ENCODE measurements around the gene KIRREL3.

Gene KIRREL3

GRCh38 chr11:126884594-126884993 is 116.0 kb downstream of the KIRREL3 start:
- no peaks in the 10 kb centered on the region for H3K4me1 ChIP-seq (ENCODE audit: control insufficient read depth in 1 of 2, insufficient read depth in 2 of 2, low read length in 2 of 2)
- H3K27ac ChIP-seq (ENCODE audit: low read length): no peak overlapping the region
- no peaks in the 10 kb centered on the region for H3K27me3 ChIP-seq (ENCODE audit: low read depth, low read length)
- H3K9me3 ChIP-seq (ENCODE audit: control insufficient read depth in 1 of 2, low read length in 2 of 2): no peaks in the 10 kb centered on the region
- no peak overlapping the region for H3K4me3 ChIP-seq (ENCODE audit: low read depth in 1 of 2, low read length in 2 of 2)
- no peaks in the 10 kb centered on the region for H3K36me3 ChIP-seq (ENCODE audit: control insufficient read depth in 1 of 2, insufficient read depth in 2 of 2, low read length in 2 of 2)

GRCh38 chr11:126884192-126884591 is 116.4 kb downstream of the KIRREL3 start:
- Histone ChIP-seq H3K27me3 (ENCODE audit: low read depth, low read length) (no peaks in the 10 kb centered on the region), H3K4me1 (ENCODE audit: control insufficient read depth in 1 of 2, insufficient read depth in 2 of 2, low read length in 2 of 2) (no peaks in the 10 kb centered on the region), H3K9me3 (ENCODE audit: control insufficient read depth in 1 of 2, low read length in 2 of 2) (no peaks in the 10 kb centered on the region), H3K27ac (ENCODE audit: low read length) (no peak overlapping the region), H3K36me3 (ENCODE audit: control insufficient read depth in 1 of 2, insufficient read depth in 2 of 2, low read length in 2 of 2) (no peaks in the 10 kb centered on the region), H3K4me3 (ENCODE audit: low read depth in 1 of 2, low read length in 2 of 2) (no peak overlapping the region)

GRCh38 chr11:126880872-126881271 is 119.7 kb downstream of the KIRREL3 start:
- H3K27me3 ChIP-seq (ENCODE audit: low read depth, low read length): no peaks in the 10 kb centered on the region
- H3K4me1 ChIP-seq (ENCODE audit: control insufficient read depth in 1 of 2, insufficient read depth in 2 of 2, low read length in 2 of 2): no peaks in the 10 kb centered on the region
- H3K4me3 ChIP-seq (ENCODE audit: low read depth in 1 of 2, low read length in 2 of 2): no peak overlapping the region

GRCh38 chr11:126879516-126879915 is 121.1 kb downstream of the KIRREL3 start:
- Histone ChIP-seq H3K9me3 (ENCODE audit: control insufficient read depth in 1 of 2, low read length in 2 of 2) (no peaks in the 10 kb centered on the region), H3K36me3 (ENCODE audit: control insufficient read depth in 1 of 2, insufficient read depth in 2 of 2, low read length in 2 of 2) (no peaks in the 10 kb centered on the region), H3K4me1 (ENCODE audit: control insufficient read depth in 1 of 2, insufficient read depth in 2 of 2, low read length in 2 of 2) (no peaks in the 10 kb centered on the region), H3K4me3 (ENCODE audit: low read depth in 1 of 2, low read length in 2 of 2) (no peak overlapping the region), H3K27me3 (ENCODE audit: low read depth, low read length) (no peaks in the 10 kb centered on the region), H3K27ac (ENCODE audit: low read length) (no peak overlapping the region)

More at GRCh38 chr11:126880872-126881271, 119.7 kb downstream of the KIRREL3 start:
- H3K9me3 ChIP-seq (ENCODE audit: control insufficient read depth in 1 of 2, low read length in 2 of 2): no peaks in the 10 kb centered on the region
- H3K27ac ChIP-seq (ENCODE audit: low read length): no peak overlapping the region
- no peaks in the 10 kb centered on the region for H3K36me3 ChIP-seq (ENCODE audit: control insufficient read depth in 1 of 2, insufficient read depth in 2 of 2, low read length in 2 of 2)

- Histone ChIP-seq H3K36me3 (ENCODE audit: control insufficient read depth in 1 of 2, insufficient read depth in 2 of 2, low read length in 2 of 2) (no peaks in the 10 kb centered on the region), H3K27me3 (ENCODE audit: low read depth, low read length) (no peaks in the 10 kb centered on the region), H3K4me1 (ENCODE audit: control insufficient read depth in 1 of 2, insufficient read depth in 2 of 2, low read length in 2 of 2) (no peaks in the 10 kb centered on the region), H3K9me3 (ENCODE audit: control insufficient read depth in 1 of 2, low read length in 2 of 2) (no peaks in the 10 kb centered on the region), H3K27ac (ENCODE audit: low read length) (no peak overlapping the region), H3K4me3 (ENCODE audit: low read depth in 1 of 2, low read length in 2 of 2) (no peak overlapping the region)
These were observed 121.6 kb downstream of the KIRREL3 start for GRCh38 chr11:126878913-126879482.

GRCh38 chr11:126874831-126875230 is 125.7 kb downstream of the KIRREL3 start:
- Histone ChIP-seq H3K27me3 (ENCODE audit: low read depth, low read length) (no peaks in the 10 kb centered on the region), H3K4me3 (ENCODE audit: low read depth in 1 of 2, low read length in 2 of 2) (no peak overlapping the region), H3K9me3 (ENCODE audit: control insufficient read depth in 1 of 2, low read length in 2 of 2) (no peaks in the 10 kb centered on the region), H3K27ac (ENCODE audit: low read length) (no peak overlapping the region), H3K4me1 (ENCODE audit: control insufficient read depth in 1 of 2, insufficient read depth in 2 of 2, low read length in 2 of 2) (no peaks in the 10 kb centered on the region), H3K36me3 (ENCODE audit: control insufficient read depth in 1 of 2, insufficient read depth in 2 of 2, low read length in 2 of 2) (no peaks in the 10 kb centered on the region)

GRCh38 chr11:126874276-126874675 is 126.3 kb downstream of the KIRREL3 start:
- no peaks in the 10 kb centered on the region for H3K9me3 ChIP-seq (ENCODE audit: control insufficient read depth in 1 of 2, low read length in 2 of 2)
- no peaks in the 10 kb centered on the region for H3K27me3 ChIP-seq (ENCODE audit: low read depth, low read length)
- H3K4me3 ChIP-seq (ENCODE audit: low read depth in 1 of 2, low read length in 2 of 2): no peak overlapping the region
- no peaks in the 10 kb centered on the region for H3K36me3 ChIP-seq (ENCODE audit: control insufficient read depth in 1 of 2, insufficient read depth in 2 of 2, low read length in 2 of 2)
- H3K4me1 ChIP-seq (ENCODE audit: control insufficient read depth in 1 of 2, insufficient read depth in 2 of 2, low read length in 2 of 2): no peaks in the 10 kb centered on the region
- H3K27ac ChIP-seq (ENCODE audit: low read length): no peak overlapping the region

GRCh38 chr11:126871792-126872191 is 128.8 kb downstream of the KIRREL3 start:
- H3K27me3 ChIP-seq (ENCODE audit: low read depth, low read length): no peaks in the 10 kb centered on the region
- H3K4me1 ChIP-seq (ENCODE audit: control insufficient read depth in 1 of 2, insufficient read depth in 2 of 2, low read length in 2 of 2): no peaks in the 10 kb centered on the region

GRCh38 chr11:126870021-126870420 is 130.5 kb downstream of the KIRREL3 start:
- no peaks in the 10 kb centered on the region for H3K36me3 ChIP-seq (ENCODE audit: control insufficient read depth in 1 of 2, insufficient read depth in 2 of 2, low read length in 2 of 2)
- no peaks in the 10 kb centered on the region for H3K9me3 ChIP-seq (ENCODE audit: control insufficient read depth in 1 of 2, low read length in 2 of 2)
- no peak overlapping the region for H3K4me3 ChIP-seq (ENCODE audit: low read depth in 1 of 2, low read length in 2 of 2)
- H3K4me1 ChIP-seq (ENCODE audit: control insufficient read depth in 1 of 2, insufficient read depth in 2 of 2, low read length in 2 of 2): no peaks in the 10 kb centered on the region
- H3K27ac ChIP-seq (ENCODE audit: low read length): no peak overlapping the region
- H3K27me3 ChIP-seq (ENCODE audit: low read depth, low read length): no peaks in the 10 kb centered on the region

More at GRCh38 chr11:126871792-126872191, 128.8 kb downstream of the KIRREL3 start:
- no peak overlapping the region for H3K27ac ChIP-seq (ENCODE audit: low read length)
- no peak overlapping the region for H3K4me3 ChIP-seq (ENCODE audit: low read depth in 1 of 2, low read length in 2 of 2)
- no peaks in the 10 kb centered on the region for H3K9me3 ChIP-seq (ENCODE audit: control insufficient read depth in 1 of 2, low read length in 2 of 2)
- H3K36me3 ChIP-seq (ENCODE audit: control insufficient read depth in 1 of 2, insufficient read depth in 2 of 2, low read length in 2 of 2): no peaks in the 10 kb centered on the region

GRCh38 chr11:126868741-126869140 is 131.8 kb downstream of the KIRREL3 start:
- no peaks in the 10 kb centered on the region for H3K4me1 ChIP-seq (ENCODE audit: control insufficient read depth in 1 of 2, insufficient read depth in 2 of 2, low read length in 2 of 2)
- H3K9me3 ChIP-seq (ENCODE audit: control insufficient read depth in 1 of 2, low read length in 2 of 2): no peaks in the 10 kb centered on the region
- H3K36me3 ChIP-seq (ENCODE audit: control insufficient read depth in 1 of 2, insufficient read depth in 2 of 2, low read length in 2 of 2): no peaks in the 10 kb centered on the region
- no peaks in the 10 kb centered on the region for H3K27me3 ChIP-seq (ENCODE audit: low read depth, low read length)
- H3K4me3 ChIP-seq (ENCODE audit: low read depth in 1 of 2, low read length in 2 of 2): no peak overlapping the region
- no peak overlapping the region for H3K27ac ChIP-seq (ENCODE audit: low read length)

GRCh38 chr11:126864934-126865333 is 135.6 kb downstream of the KIRREL3 start:
- H3K9me3 ChIP-seq (ENCODE audit: control insufficient read depth in 1 of 2, low read length in 2 of 2): no peaks in the 10 kb centered on the region
- no peaks in the 10 kb centered on the region for H3K36me3 ChIP-seq (ENCODE audit: control insufficient read depth in 1 of 2, insufficient read depth in 2 of 2, low read length in 2 of 2)
- H3K27ac ChIP-seq (ENCODE audit: low read length): no peak overlapping the region
- H3K4me1 ChIP-seq (ENCODE audit: control insufficient read depth in 1 of 2, insufficient read depth in 2 of 2, low read length in 2 of 2): no peaks in the 10 kb centered on the region
- no peaks in the 10 kb centered on the region for H3K27me3 ChIP-seq (ENCODE audit: low read depth, low read length)
- no peak overlapping the region for H3K4me3 ChIP-seq (ENCODE audit: low read depth in 1 of 2, low read length in 2 of 2)

GRCh38 chr11:126863294-126863997 is 137.1 kb downstream of the KIRREL3 start:
- H3K27me3 ChIP-seq (ENCODE audit: low read depth, low read length): no peaks in the 10 kb centered on the region
- H3K4me3 ChIP-seq (ENCODE audit: low read depth in 1 of 2, low read length in 2 of 2): no peak overlapping the region
- H3K4me1 ChIP-seq (ENCODE audit: control insufficient read depth in 1 of 2, insufficient read depth in 2 of 2, low read length in 2 of 2): no peaks in the 10 kb centered on the region
- H3K9me3 ChIP-seq (ENCODE audit: control insufficient read depth in 1 of 2, low read length in 2 of 2): no peaks in the 10 kb centered on the region
- no peak overlapping the region for H3K27ac ChIP-seq (ENCODE audit: low read length)
- no peaks in the 10 kb centered on the region for H3K36me3 ChIP-seq (ENCODE audit: control insufficient read depth in 1 of 2, insufficient read depth in 2 of 2, low read length in 2 of 2)

Measured in muscle layer of duodenum (tissue), 2 donors.